ENCODE data around the gene SREK1IP1. TPM values are rescaled to one million over a fixed set of nuclear protein-coding genes. Genes with fewer than 3 reads are reported as not detected.

SREK1IP1 gene
- total RNA-seq (2022): 16.4 and 20.2 TPM in 2 replicates
- Bru-seq, nascent RNA: percentile 77 among the genes with signal in this experiment
- percentile 67 among the genes with signal in this experiment for BruChase-seq, experiment 1, labeled RNA remaining after a 6-hour chase
- percentile 75 among the genes with signal in this experiment for BruChase-seq, experiment 2, labeled RNA remaining after a 2-hour chase
- long read RNA-seq, full-length matches to known transcripts: 45 of 59 reads
- long read RNA-seq, partial matches to known transcripts: 8 of 59 reads
- long read RNA-seq, other reads (novel, unspliced or antisense): 6 of 59 reads

- H3K27ac Mint-ChIP-seq (ENCODE audit: unreplicated experiment): peak within 1 kb of the TSS; percentile 99
- intact Hi-C loops (cut with micrococcal nuclease; ENCODE audit: unreplicated experiment): no loop called here
- CTCF ChIA-PET: no interaction called here
- no peak for TF ChIP-seq CTCF (IDR thresholded peaks at IDR 0.05; ENCODE audit: unreplicated experiment)
- H3K4me3 Mint-ChIP-seq (ENCODE audit: low read depth, unreplicated experiment): peak within 1 kb of the TSS; percentile 97
- no peaks in the 10 kb centered on the region for H3K9me3 Mint-ChIP-seq (ENCODE audit: low read depth, unreplicated experiment)
- DNase-seq: peak; percentile 80
- no TSS peak for BruUV-seq (replicated peaks)
- H3K36me3 Mint-ChIP-seq (ENCODE audit: insufficient read depth, unreplicated experiment): peaks cover 27% of the 10 kb centered on the region
- peaks cover 33% of the 10 kb centered on the region for H3K4me1 Mint-ChIP-seq (ENCODE audit: low read depth, unreplicated experiment)
- H3K27me3 Mint-ChIP-seq (ENCODE audit: unreplicated experiment): no peaks in the 10 kb centered on the region
Measured at GRCh38 chr5:64768358-64769312, at the start of gene SREK1IP1, which contains the start of gene CWC27. Gene SREK1IP1, minus strand, starts transcription at chr5:64768691. Its CDS starts 174 bp downstream, at chr5:64768517. Gene CWC27, plus strand, starts transcription at chr5:64768930. Its CDS starts 217 bp downstream, at chr5:64769147.

GRCh38 chr5:64818245-64818644, 49.8 kb upstream of the SREK1IP1 start:
- H3K36me3 Mint-ChIP-seq (ENCODE audit: insufficient read depth, unreplicated experiment): no peaks in the 10 kb centered on the region
- no peak for TF ChIP-seq CTCF (IDR thresholded peaks at IDR 0.05; ENCODE audit: unreplicated experiment)
- no peaks in the 10 kb centered on the region for H3K27me3 Mint-ChIP-seq (ENCODE audit: unreplicated experiment)
- H3K4me1 Mint-ChIP-seq (ENCODE audit: low read depth, unreplicated experiment): peaks cover 40% of the 10 kb centered on the region
- CTCF ChIA-PET: interaction anchor here (0.7 to 1.2 kb wide), 2 partner anchors 16 to 665 kb away, joined by 3 to 4 read pairs; no protein-coding TSS in a partner anchor
- intact Hi-C loops (cut with micrococcal nuclease; ENCODE audit: unreplicated experiment): loop anchor here (2.0 to 10.0 kb wide), 4 partner anchors 287 to 665 kb away; no protein-coding TSS in a partner anchor
- no peaks in the 10 kb centered on the region for H3K9me3 Mint-ChIP-seq (ENCODE audit: low read depth, unreplicated experiment)
- no peak overlapping the region for H3K4me3 Mint-ChIP-seq (ENCODE audit: low read depth, unreplicated experiment)
- BruUV-seq (replicated peaks): no TSS peak
- DNase-seq: no peak
- no peak overlapping the region for H3K27ac Mint-ChIP-seq (ENCODE audit: unreplicated experiment)

- intact Hi-C loops (cut with micrococcal nuclease; ENCODE audit: unreplicated experiment): loop anchor here (5.0 to 10.0 kb wide), 3 partner anchors 223 to 381 kb away; no protein-coding TSS in a partner anchor
- H3K27ac Mint-ChIP-seq (ENCODE audit: unreplicated experiment): no peak overlapping the region
- peaks cover 22% of the 10 kb centered on the region for H3K4me1 Mint-ChIP-seq (ENCODE audit: low read depth, unreplicated experiment)
- H3K36me3 Mint-ChIP-seq (ENCODE audit: insufficient read depth, unreplicated experiment): no peaks in the 10 kb centered on the region
- DNase-seq: no peak
- no peaks in the 10 kb centered on the region for H3K9me3 Mint-ChIP-seq (ENCODE audit: low read depth, unreplicated experiment)
- no peak for TF ChIP-seq CTCF (IDR thresholded peaks at IDR 0.05; ENCODE audit: unreplicated experiment)
- no TSS peak for BruUV-seq (replicated peaks)
- H3K4me3 Mint-ChIP-seq (ENCODE audit: low read depth, unreplicated experiment): no peak overlapping the region
- no peaks in the 10 kb centered on the region for H3K27me3 Mint-ChIP-seq (ENCODE audit: unreplicated experiment)
- CTCF ChIA-PET: no interaction called here
Measured at GRCh38 chr5:64814073-64814472, 45.6 kb upstream of the SREK1IP1 start.

GRCh38 chr5:64811050-64811640, 42.7 kb upstream of the SREK1IP1 start:
- Mint-ChIP-seq H3K27ac (ENCODE audit: unreplicated experiment) (no peak overlapping the region), H3K4me1 (ENCODE audit: low read depth, unreplicated experiment) (peaks cover 13% of the 10 kb centered on the region), H3K36me3 (ENCODE audit: insufficient read depth, unreplicated experiment) (no peaks in the 10 kb centered on the region), H3K9me3 (ENCODE audit: low read depth, unreplicated experiment) (no peaks in the 10 kb centered on the region), H3K4me3 (ENCODE audit: low read depth, unreplicated experiment) (no peak overlapping the region), H3K27me3 (ENCODE audit: unreplicated experiment) (no peaks in the 10 kb centered on the region)
- peak; percentile 7 for DNase-seq
- CTCF ChIA-PET: interaction anchor here (0.7 to 2.1 kb wide), 4 partner anchors 129 to 752 kb away, joined by 5 to 26 read pairs (median 6); partner anchors contain the start of genes CENPK and PPWD1
- TF ChIP-seq CTCF (IDR thresholded peaks at IDR 0.05; ENCODE audit: unreplicated experiment): peak; percentile 27
- intact Hi-C loops (cut with micrococcal nuclease; ENCODE audit: unreplicated experiment): loop anchor here (1.0 to 10.0 kb wide), 5 partner anchors 128 to 672 kb away; no protein-coding TSS in a partner anchor
- BruUV-seq (replicated peaks): no TSS peak
